ENCODE measurements around the gene CHST11.
A peak's percentile ranks its signal among the peaks of the same experiment; 100 is the strongest.

Gene CHST11

DNA sequence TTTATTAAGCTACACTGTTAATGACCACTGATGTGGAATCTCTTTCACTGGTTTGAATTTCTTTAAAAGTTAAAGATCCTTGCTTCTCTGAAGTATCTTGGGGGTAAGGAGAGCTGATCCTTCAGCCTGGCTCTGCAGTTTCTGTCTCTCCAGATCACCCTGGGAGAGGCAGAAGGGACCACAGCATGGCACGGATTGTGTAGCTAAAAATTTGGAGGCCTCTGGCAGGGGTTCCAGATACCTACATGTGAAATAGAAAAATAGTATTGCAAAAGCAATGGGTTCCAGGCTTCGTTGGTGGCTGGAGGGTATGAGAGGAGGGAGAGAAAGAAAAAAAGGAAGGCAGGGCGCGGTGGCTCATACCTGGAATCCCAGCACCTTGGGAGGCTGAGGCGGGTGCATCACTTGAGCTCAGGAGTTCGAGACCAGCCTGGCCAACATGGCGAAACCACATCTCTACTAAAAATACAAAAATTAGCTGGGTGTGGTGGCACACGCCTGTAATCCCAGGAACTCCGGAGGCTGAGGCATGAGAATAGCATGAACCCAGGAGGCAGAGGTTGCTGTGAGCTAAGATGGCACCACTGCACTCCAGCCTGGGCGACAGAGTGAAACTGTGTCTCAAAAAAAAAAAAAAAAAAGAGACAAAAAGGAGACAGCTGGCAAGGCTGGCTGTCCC is 3.4 kb downstream of the CHST11 start:
- DNase-seq: no peak

DNA sequence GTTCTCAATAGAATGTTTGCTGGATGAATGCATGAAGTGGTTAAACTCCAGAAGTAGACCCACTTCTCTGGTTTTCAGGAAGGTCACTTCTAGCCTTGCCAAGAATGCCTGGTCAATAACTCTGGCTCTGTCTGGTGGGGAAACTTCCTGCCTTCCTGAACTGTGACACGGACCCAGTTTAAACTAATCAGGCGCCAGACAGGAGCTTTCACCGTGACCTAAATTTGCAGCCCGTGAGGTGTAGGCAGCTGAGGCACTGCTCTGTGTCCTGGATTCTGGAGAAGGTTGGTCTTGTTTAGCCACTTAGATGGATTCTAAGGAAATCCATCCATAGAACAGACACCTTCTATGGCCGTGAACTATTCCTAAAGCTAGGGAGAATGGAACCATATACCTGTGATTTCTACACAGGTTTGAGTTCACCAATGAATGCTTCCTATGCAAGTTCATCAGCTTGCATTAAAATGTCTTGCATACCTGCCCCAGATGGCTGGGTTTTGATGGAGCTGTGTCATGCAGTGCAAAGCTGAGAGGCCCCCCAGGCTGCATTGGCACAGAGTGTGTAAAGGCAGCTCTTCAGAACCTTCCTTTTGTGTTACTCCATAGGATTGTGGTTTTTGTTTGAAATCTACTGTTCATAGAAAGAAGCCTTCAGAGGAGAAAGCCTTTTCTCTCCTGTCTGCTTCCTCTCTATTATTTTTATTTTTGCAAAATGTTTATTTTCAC is 4.4 kb downstream of the CHST11 start:
- DNase-seq: no peak

DNA sequence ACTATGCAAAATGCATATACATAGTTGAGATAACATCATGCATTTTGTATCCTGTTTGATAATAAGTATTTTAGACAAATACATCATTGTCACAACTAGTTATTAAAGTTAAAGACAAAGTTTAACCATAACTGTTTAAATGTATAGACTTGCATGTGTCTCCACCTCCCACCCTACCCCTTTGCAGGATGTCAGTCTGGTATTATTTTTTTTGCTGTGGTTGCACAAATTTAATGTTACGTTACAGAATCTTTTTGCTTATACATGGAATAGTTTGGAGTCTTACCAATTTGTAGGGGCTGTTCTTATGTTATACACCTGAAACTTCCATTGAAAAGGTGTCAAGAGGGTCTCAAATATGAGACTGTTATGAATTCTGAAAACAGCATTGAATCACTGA is 5.6 kb downstream of the CHST11 start:
- DNase-seq: no peak

DNA sequence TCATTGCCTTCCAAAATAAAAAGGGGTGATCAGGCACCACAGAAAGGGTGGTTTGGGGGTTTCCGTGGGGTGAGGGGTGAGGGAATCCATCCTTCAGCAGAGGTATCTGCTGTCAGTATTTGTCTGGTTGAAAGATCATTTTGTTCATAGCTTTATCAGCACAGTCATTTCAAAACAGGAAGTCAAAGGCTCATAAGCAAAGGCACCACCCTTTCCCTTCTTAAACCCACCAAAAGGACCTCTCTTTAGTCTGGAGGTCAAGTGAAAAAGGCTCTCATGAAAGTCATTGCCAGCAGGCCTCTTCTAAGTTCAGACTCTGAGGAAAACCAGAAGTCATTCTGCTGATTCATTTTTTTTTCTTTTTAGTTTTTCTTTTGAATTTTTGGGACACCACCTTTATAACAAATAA is 6.2 kb downstream of the CHST11 start:
- no peak for DNase-seq

DNA sequence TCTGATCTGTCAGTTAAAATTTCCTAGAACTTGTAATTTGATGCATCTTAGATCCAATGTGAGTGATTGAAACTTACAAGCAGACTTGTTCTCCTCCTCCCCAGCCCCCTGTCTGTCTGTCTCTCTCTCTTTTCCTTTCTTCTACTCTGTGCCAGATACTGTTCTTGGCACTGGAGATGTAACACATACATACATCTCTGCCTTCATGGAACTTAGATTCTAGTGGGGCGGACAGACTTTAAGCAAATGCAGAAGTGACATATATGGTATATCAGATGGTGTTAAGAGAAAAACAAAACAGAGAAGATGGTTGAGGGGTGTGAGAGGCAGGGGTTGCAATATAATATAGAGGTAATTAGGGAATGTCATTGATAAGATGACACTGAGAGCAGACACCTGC is 6.6 kb downstream of the CHST11 start:
- no peak for DNase-seq

DNA sequence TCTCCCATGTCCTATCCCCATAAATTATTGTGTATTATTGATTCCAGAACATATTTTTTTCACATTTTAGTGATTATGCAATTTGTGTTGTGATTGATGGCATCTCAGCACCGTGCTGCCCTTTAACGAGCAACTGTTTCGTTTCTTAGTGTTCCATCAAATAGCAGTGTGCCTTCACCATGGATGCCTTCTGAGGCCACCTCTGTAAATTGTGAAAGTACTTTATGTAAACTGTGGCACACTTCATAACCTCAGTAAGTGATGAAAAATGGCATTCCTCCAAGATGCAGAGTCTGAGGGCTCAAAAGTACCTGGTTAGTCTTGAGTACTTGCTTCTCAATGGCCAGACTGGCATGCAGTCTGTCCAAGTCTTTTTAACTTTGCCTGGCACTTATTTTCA is 8.2 kb downstream of the CHST11 start:
- no peak for DNase-seq

DNA sequence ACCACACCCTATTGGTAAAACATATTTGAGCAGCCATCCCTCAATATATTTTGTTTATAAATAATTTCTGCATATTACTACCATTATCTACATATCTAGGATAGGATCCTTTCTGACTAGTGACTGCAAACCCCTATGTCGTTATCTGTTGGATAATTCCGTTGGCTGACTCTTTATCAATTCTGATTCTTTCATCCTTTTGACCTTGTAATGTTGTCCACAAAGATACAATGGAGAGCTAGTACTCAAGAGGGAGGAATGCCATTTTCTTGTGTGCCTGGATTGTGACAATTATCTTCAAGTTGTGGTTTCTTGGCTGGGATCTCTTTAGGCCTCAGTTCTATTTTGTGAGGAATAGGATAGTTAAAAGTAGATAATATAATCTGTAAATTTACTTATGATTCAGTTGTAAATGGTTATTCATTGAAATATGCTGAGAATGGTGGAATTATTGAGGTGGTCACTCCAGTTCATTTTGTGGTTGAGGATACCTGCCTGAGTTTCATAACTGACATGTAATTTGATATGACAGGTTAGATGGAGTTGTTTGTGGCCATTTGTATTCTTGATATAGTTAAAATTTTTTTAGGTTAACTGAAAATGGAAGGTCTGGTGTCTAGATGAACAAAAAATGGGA is 10.1 kb downstream of the CHST11 start:
- no peak for DNase-seq

DNA sequence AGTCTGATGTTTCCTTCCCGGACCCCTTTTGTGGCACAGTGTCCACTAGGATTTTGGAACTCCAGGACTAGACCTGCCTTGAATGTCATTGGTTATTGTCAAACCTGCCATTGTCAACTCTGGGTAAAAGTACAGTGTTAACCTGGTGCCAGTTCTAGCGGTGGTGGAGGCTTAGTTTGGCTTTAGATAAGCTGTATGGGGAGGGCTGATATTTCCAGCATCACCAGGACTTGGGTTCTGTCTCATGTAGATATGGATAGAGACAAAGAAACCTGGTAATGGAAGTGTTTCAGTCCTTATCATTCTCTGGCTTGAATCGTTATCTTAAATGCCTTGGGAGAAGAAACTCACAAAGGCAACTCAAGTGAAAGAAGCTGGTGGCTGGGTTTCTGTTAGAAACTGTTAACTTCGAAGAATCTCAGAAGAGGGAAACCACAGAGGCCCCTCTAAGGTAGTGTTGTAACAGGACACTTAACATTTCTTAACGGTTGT is 10.6 kb downstream of the CHST11 start:
- DNase-seq: no peak

DNA sequence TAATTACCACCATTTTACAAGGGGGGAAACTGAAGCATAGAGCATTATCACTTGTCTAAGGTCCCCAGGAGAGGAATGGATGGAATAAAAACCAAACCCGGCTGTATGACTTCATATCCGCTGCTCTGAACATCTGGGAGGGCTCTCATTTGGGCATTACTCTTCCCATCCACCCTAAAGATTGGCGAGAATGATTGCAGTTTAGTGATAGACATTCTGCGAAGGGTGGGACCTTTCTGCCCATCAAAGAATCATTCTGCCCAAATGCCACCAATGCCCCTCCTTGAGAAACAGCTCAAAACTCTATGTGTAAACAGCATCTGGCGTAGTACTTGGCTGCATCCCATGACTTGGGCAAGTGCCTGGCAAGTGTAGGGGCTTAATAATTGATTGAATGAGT is 11.6 kb downstream of the CHST11 start:
- DNase-seq: no peak

DNA sequence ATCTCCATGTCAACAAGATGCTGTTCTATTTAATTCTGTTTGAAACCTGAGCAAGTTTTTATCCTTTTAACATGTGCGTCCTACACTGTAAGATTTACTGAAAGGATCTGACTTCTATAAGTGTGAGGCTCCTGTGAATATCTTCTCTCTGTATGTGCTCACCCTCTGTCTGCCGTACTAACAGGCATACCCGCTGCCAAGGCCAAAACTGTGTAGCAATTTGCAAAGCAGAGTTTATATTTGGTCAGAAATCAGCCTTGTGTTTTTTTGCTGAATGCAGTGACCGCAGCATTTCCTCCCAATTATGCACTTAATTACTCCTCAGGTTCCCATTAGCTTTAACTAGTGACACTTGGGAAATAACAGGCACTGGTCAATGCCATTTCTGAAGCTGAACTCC is 12.3 kb downstream of the CHST11 start:
- no peak for DNase-seq

DNA sequence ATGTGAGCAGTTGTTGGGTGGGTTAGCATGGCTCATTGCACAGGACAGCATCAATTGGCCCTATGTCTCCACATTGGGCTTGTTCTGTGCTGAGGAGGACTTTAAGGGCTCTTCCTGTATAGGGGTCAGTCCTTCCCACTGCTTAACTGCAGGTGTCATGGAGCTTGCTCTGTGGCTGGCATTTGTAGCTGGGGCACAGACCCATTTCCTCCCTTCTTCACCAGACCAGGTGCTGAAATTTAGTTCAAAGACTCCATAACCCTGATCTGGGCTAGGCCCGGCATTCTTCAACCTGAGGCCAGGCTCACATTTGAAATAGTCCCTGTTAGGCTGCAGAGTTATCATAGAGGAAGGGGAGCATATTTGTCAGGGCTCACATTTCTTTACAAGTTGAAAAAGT is 12.8 kb downstream of the CHST11 start:
- no peak for DNase-seq

DNA sequence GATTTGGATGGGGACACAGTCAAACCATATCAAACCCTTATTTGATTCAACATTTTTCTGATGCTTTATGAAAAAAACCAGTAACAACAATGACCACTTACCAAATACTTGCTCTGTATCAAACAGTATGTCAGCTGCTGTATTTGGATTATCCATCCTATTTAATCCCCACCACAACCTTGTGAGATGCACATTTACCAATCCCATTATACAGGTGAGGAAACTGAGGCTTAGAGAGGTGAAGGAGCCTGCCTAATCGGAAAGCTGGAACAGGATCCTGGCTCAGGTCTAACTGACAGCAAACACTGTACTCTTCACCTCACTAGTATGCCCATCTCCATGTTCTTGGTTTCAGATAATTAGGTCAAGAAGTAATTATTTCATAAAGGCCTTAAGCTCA is 13.8 kb downstream of the CHST11 start:
- no peak for DNase-seq

DNA sequence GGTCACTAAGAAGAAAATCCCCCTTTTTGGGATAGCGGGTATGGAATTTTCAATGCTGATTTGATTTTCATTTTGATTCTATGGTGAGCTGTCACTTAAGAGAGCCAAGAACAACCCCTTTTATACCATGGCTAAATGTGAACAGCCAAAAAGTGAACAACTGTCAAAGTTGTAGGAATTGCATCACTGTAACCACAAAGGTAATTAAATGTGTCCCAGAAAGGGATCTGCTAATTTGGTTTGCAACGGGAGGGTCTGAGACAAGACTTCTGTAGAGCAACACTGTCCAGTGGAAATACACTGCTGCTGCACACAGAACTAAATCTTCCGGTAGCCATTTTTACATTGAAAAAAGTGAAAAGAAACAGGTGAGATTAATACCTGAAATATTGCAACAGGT is 14.6 kb downstream of the CHST11 start:
- DNase-seq: no peak

DNA sequence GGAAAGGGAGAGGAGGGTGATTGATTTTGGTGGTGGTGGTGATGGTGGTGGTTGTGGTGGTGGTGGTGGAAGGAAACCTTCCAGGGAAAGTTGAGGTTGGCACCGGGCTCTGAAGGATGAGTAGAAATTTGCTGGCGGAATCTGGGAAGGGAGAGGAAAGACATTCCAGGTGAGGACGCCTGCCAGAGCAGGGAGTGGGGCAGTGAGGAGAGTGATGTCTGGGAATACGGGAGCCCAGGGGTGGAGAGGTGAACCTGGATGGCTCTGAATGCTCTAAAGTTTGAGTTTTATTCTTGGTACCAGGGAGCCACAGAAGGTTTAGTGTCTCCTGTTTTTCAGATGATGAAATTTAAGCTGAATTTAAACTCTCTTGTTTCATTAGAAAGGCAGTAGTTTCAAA is 16.0 kb downstream of the CHST11 start:
- no peak for DNase-seq

DNA sequence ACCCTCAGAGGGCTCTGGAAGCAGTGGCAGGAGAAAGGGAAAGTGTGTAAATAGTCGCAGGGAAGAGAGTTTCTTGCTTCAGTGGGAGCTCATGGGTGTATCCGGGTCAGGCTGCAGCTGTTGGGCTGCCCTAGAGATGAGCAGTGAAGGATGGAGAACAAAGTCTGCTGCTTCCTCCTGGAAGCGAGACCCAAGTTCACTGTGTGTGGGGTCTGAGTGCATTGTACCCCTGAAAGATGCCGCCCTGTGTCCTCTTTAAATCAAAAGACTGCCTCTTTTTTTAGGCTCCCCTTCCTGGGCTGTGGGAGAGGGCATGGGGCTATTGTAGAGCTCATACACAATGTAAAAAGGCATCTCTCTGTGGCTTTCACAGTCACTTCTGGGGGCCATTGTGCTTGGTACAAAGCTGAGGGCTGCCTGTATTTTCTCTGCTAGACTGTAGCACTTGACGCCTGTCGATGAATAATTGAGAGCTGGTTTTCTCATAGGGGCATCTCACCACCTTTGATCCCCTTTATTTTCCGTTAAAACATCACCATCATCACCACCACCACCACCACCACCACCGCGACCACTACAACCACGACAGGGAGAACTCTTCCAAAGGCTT is 16.7 kb downstream of the CHST11 start:
- no peak for DNase-seq

DNA sequence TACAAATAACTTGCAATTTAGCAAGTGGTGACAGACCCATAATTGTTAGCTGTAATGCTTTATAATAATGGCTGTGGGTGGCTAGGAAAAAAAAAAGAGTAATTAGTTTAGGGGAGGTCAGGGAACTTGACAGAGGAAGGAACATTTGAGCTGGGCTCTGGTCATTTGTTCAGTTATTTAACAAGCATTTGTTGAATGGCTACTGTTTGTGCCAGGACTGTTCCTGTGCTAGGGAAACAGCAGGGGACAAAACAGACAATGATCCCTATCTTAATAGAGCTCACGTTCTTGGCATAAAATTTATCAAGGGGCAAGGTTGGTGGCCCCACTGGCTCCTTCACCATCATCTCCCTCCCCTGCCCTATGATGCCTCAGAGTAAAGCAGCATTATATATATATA is 18.5 kb downstream of the CHST11 start:
- DNase-seq: no peak

DNA sequence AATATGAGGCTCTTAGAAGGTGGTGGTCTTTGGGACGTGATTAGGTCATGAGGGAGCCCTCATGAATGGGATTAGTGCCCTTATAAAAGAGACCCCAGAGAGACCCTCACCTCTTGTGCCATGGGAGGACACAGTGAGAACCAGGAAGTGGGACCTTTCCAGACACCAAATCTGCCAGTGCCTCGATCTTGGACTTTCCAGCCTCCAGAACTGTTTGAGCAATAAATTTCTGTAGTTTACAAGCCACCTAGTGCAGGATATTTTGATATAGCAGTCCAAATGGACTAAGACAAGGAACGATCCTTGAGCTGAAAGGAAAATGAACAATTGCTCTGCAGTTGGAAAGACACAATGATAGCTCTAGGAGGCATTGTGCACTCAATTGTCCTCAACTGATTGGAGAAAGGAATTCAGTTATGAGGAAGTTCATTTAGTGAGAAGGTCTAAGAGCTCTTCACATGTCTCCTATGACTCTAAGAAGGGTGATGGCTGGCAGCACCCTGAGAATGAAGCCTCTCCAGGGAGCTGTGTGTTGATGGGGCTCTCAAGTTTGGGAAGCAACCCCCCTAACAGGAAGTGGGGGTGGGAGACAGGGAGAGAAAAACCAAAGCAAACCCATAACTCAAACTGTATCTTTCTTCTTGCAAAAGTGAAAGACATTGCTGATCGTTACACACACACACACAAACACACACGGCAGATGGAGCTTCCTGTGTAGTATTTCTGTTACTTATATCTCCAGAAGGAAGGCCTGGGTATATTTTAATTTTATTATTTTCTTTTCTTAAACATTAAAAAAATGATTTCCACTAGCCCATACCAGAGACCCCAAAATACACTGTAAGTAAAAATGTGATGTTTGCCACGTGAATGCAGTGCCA is 21.0 kb downstream of the CHST11 start:
- no peak for DNase-seq

DNA sequence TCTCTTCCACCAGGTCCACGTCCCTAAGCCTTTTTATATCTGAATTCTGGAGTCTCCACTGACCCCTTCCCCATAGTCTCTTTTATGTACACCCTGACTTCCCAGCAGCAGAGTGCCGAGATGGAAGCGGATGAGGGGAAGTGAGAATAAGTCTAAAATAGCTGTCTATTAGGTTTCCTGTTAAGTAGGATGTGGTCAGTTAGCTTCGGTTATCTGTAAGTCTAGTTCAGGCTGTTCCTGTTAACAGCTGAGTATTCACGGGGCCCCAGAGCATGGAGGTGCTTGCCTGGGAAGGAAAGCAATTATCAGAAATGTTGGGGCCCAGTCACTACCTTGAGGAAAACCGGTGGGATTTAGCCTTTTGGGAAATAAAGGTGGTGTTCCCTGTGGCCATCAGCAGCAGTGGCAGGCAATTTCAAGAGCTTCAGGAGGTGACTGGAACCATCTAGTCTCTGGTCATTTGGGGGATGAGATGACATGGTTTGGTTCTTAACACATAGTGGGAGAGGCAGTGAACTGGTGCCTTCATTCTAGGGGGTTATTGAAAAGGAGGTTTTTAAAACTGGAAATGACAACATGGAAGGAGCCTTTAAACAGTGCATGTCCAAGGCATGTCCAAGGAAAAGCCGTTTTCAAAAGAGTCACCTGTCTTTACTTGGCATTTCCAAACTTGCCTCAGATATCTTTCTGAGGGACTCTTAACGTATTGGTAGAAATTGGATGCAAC is 21.8 kb downstream of the CHST11 start:
- no peak for DNase-seq

DNA sequence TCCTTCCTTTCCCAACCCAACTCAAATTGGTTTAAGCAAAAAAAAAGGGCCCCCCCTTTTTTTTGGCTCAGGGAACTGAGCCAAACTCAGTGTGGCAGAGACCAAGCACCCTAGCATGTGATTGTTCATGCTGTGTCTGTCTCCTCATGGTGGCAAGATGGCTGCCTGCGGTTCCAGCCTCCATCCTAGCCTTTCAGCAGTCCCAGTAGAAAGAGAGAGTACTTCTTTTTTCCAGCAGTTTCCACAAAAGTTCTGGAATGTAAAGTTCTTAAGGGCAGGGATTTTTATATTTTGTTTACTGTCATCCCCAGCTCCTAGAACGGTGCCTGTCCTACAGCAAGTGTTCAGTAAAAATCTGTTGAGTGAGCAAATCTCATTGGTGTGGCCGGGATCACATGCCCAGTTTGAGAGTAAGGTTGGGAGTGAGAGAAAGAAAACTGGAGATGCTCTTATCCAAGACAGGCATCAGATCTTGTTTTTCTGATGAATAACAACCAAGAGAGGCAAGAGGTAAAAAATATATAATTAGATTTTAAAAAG is 22.4 kb downstream of the CHST11 start:
- DNase-seq: no peak

DNA sequence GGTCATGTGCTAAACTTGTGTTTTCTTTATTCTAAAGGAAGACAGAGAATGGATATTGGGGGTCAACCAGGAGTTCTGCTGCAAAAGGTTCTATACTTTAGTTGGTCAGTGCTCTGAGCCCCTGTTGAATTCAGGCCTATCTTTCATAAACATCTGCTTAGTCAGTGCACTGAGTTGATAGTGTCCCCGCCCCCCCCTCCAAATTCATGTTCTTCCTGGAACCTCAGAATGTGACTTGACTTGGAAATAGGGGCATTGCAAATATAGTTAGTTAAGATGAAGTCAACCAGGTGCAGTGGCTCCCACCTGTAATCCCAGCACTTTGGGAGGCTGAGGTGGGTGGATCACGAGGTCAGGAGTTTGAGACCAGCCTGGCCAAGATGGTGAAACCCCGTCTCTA is 23.3 kb downstream of the CHST11 start:
- no peak for DNase-seq

DNA sequence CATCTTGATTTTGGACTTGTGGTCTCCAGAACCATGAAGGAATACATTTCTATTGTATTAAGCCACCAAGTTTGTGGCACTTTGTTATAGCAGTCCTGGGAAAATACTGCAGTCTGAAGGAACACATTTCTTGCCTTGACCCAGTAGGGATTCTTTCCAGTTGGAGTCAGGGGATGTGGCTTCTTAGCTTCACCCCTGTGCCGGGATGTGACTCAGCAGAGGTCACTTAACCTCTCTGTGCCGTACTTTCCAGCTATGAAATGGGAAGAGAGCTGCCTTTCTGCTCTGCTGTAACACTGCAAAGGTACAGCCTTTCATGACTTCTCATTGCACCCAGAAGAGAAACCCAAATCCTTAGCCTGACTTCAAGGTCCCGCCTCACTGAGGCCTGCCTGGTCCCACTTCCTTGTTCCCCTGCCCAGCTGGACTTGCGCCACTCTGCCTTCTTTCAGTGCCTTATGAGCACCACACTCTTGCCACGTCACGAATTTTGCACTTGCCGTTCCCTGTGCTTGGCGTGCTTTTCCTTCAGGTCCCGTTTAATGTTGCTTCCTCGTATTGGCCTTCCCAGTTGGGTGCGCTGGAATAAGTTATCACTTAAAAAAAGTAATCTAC is 24.2 kb downstream of the CHST11 start:
- DNase-seq: peak; percentile 29
